Testis (tissue), 3 donors: Measurements from ENCODE around the gene ZNF140. TPM values are rescaled to one million over a fixed set of nuclear protein-coding genes. Genes with fewer than 3 reads are reported as not detected.

ENCODE experiments used
- DNase-seq: peaks from one replicate; pipeline ENCODE4 v3.0.0-alpha.2; 2019
- H3K27ac ChIP-seq, 2 donors: fragments of 200-600 bp; sonication (generic); one replicate each; pipeline ENCODE4 v1.5.1; 2019
- H3K27me3 ChIP-seq: fragments of 200-600 bp; sonication (generic); one replicate; pipeline ENCODE4 v1.5.1; 2019
- H3K36me3 ChIP-seq: fragments of 200-600 bp; sonication (generic); one replicate; pipeline ENCODE4 v1.5.1; 2017; ENCODE audit warnings: low read depth; ENCODE audit errors: missing control alignments
- H3K4me1 ChIP-seq: fragments of 200-600 bp; sonication (generic); one replicate; pipeline ENCODE4 v1.5.1; 2019
- H3K4me3 ChIP-seq, 2 donors: fragments of 200-600 bp; sonication (generic); one replicate each; pipeline ENCODE4 v1.5.1; 2017 to 2019
- H3K9me3 ChIP-seq: fragments of 200-600 bp; sonication (generic); one replicate; pipeline ENCODE4 v1.5.1; 2017
- POLR2A ChIP-seq: fragments of 450-650 bp; IDR thresholded peaks from one replicate; pipeline ENCODE4 v1.6.1; 2017; ENCODE audit warnings: antibody characterized with exemption, mild to moderate bottlenecking, moderate library complexity
- WGBS, 2 donors: methylation state at CpG; one replicate each; pipeline ENCODE4 v1.1.5; 2018; 5-methylcytosine and 5-hydroxymethylcytosine counted together
- intact Hi-C: fragments of 100-400 bp; cut with DNase I; formaldehyde crosslinking; loops from one replicate; pipeline ENCODE4 v1.15.1; 2023; ENCODE audit warnings: low total_unique reads
- polyA plus RNA-seq: library from polyadenylated mRNA; stranded (reverse); fragments of 350-450 nt; fragmentation: Illumina TruSeq; extraction: RNeasy Lipid Tissue Mini Kit (QIAGEN cat#74804); gene quantifications from one replicate; pipeline ENCODE4 v1.2.3, GENCODE V29; 2014; ENCODE audit warnings: low read depth, low replicate concordance; ENCODE audit not compliant: insufficient read depth
- total RNA-seq, 2 donors: library from RNA; depleted of rRNA; stranded (reverse); fragments of >200 nt; gene quantifications; one replicate each; pipeline ENCODE4 v1.2.3, GENCODE V29; 2016
- TF ChIP-seq, protein P1 (sequence below), 3 experiments: fragments of 450-650 bp in 2 of 3; fragments of 200-600 bp in 1 of 3; sonication (generic) in 1 of 3; IDR thresholded peaks; one replicate each; pipeline ENCODE4 v1.5.1; 2016 to 2019; ENCODE audit warnings: antibody characterized with exemption in 3 of 3, mild to moderate bottlenecking in 2 of 3, moderate library complexity in 1 of 3

ZNF140 gene
- total and polyA plus RNA-seq, 3 donors from 2014 or later, result 23.2 to 33.9 (median 28.0) TPM

DNA sequence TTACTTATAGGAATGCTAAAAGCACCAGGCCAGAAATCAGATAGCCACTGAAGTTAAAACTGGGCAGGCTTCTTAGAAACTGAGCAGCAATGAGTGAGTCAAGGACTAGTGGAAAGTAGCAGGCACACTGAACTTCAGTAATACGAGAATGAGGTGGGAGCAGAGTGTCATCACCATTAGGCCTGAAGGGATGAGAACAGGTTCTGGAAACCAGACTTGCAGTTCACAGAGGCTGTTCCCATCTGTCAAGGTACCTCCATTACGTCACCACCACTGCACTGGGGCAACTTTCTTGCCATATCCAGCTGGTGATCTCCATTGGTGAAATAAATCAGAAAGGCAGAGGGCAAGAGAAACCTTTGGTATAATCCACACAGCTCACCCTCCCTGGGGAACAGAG is 65.3 kb downstream of the ZNF140 start:
- Histone ChIP-seq H3K4me1 (no peaks in the 10 kb centered on the region), H3K9me3 (no peaks in the 10 kb centered on the region), H3K4me3 (no peak overlapping the region), H3K27ac (no peak overlapping the region), H3K36me3 (no peaks in the 10 kb centered on the region), H3K27me3 (no peaks in the 10 kb centered on the region)
- DNase-seq, result no peak
- 93 to 96% methylated on average over 2 of the region's 2 CpGs for WGBS, 2 donors
- intact Hi-C loops, result no loop called here
- TF ChIP-seq, protein P1, sequence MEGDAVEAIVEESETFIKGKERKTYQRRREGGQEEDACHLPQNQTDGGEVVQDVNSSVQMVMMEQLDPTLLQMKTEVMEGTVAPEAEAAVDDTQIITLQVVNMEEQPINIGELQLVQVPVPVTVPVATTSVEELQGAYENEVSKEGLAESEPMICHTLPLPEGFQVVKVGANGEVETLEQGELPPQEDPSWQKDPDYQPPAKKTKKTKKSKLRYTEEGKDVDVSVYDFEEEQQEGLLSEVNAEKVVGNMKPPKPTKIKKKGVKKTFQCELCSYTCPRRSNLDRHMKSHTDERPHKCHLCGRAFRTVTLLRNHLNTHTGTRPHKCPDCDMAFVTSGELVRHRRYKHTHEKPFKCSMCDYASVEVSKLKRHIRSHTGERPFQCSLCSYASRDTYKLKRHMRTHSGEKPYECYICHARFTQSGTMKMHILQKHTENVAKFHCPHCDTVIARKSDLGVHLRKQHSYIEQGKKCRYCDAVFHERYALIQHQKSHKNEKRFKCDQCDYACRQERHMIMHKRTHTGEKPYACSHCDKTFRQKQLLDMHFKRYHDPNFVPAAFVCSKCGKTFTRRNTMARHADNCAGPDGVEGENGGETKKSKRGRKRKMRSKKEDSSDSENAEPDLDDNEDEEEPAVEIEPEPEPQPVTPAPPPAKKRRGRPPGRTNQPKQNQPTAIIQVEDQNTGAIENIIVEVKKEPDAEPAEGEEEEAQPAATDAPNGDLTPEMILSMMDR (IDR thresholded peaks at IDR 0.05), result no peak
- TF ChIP-seq POLR2A, result no peak

DNA sequence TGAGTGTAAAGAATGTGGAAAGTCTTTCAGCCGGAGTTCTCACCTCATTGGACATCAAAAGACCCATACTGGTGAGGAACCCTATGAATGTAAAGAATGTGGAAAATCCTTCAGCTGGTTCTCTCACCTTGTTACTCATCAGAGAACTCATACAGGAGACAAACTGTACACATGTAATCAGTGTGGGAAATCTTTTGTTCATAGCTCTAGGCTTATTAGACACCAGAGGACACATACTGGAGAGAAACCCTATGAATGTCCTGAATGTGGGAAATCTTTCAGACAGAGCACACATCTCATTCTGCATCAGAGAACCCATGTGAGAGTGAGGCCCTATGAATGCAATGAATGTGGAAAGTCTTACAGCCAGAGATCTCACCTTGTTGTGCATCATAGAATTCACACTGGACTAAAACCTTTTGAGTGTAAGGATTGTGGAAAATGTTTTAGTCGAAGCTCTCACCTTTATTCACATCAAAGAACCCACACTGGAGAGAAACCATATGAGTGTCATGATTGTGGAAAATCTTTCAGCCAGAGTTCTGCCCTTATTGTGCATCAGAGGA is 75.5 kb downstream of the ZNF140 start:
- intact Hi-C loops, result no loop called here
- no peak overlapping the region for H3K27ac ChIP-seq
- DNase-seq, result no peak
- no peak overlapping the region for H3K4me3 ChIP-seq
- TF ChIP-seq, protein P1 (IDR thresholded peaks at IDR 0.05), result no peak
- no peak for TF ChIP-seq POLR2A
- 89 to 100% methylated on average over 2 of the region's 2 CpGs for WGBS, 2 donors
- H3K4me1 ChIP-seq, result no peaks in the 10 kb centered on the region
- H3K9me3 ChIP-seq, result peaks cover 4% of the 10 kb centered on the region
- peaks cover 4% of the 10 kb centered on the region for H3K36me3 ChIP-seq
- no peaks in the 10 kb centered on the region for H3K27me3 ChIP-seq

Other genes starting within 250 kb of the ZNF140 start
- gene CHFR, start 193.3 kb upstream of the ZNF140 start, total RNA-seq, result 100 to 1,000 TPM in 1 of 2 donors, 10 to 100 TPM in 1; 89.6 to 100 TPM
- gene CHFR, start 193.3 kb upstream of the ZNF140 start, polyA plus RNA-seq, result 62.2 TPM
- gene ZNF605, start 124.6 kb upstream of the ZNF140 start, total RNA-seq, result 10 to 100 TPM; 13.4 to 14.6 TPM
- gene ZNF605, start 124.6 kb upstream of the ZNF140 start, polyA plus RNA-seq, result 3.2 TPM
- gene ZNF26, start 94.6 kb upstream of the ZNF140 start, total RNA-seq, result 10 to 100 TPM; 24.2 to 26.9 TPM
- gene ZNF26, start 94.6 kb upstream of the ZNF140 start, polyA plus RNA-seq, result 6.0 TPM
- 10 to 100 TPM; 37.2 to 45.5 TPM for gene ZNF84, start 43.4 kb upstream of the ZNF140 start, total RNA-seq
- 19.3 TPM for gene ZNF84, start 43.4 kb upstream of the ZNF140 start, polyA plus RNA-seq
- 1 to 10 TPM; 4.8 to 7.2 TPM for gene ZNF891, start 49.4 kb downstream of the ZNF140 start, total RNA-seq
- gene ZNF891, start 49.4 kb downstream of the ZNF140 start, polyA plus RNA-seq, result 1.6 TPM
- gene ZNF10, start 49.7 kb downstream of the ZNF140 start, total RNA-seq, result 10 to 100 TPM; 38.3 to 40.5 TPM
- 20.4 TPM for gene ZNF10, start 49.7 kb downstream of the ZNF140 start, polyA plus RNA-seq
- 10 to 100 TPM; 18.6 to 20.4 TPM for gene ZNF268, start 100.6 kb downstream of the ZNF140 start, total RNA-seq
- 6.9 TPM for gene ZNF268, start 100.6 kb downstream of the ZNF140 start, polyA plus RNA-seq
- gene ANHX, start 155.0 kb downstream of the ZNF140 start, total RNA-seq, result 10 to 100 TPM in 1 of 2 donors, 1 to 10 TPM in 1; 9.6 to 11.3 TPM
- 6.9 TPM for gene ANHX, start 155.0 kb downstream of the ZNF140 start, polyA plus RNA-seq